ENCODE results near the gene TBX5.

Gene TBX5

DNA sequence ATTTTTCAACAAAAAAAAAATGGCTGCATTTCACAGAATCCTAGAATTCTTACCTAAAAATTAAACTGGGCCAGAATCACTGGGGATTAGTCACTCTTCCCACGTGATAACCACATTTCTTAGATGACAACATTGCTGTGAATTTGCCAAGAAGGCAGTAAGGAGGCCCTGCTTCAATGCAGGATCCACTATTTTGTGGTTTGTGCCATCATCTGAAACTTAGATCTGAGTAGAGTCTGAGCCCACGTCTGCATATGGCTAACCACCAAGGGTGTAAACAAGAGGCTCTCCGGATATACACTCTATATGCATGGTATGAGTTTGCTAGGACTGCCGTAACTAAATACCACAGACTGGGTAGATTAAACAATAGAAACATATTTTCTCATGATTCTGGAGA lies 24.4 kb upstream of the TBX5 start:
- DNase-seq = no peak

DNA sequence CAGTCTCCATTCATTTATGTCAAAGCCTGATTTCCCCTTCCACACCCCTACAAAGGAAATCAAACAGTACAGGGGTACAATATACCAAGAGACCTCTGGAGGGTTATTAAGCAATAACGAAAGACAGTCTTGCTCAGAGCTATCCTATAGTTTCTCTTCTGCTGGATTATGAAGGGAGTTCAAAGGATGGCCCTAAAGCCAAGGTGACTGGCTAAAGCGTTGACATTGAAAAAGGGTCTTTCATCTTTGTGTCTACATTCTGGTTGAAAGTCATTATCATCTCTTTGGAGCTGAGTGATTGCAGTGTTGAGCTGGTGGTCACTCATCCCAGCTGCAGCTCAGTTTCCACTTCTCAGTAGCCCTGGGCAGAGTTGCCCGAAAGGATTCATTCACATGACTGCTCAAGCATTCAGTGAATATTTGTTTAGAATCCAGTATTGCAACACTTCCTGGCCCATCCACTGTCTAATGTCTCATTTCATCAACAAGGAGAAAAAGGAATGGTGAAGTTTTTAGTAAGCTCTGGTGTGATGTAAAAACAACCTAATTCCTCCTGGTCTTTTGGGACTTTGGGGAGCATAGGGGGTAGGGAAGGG lies 19.2 kb upstream of the TBX5 start:
- DNase-seq = no peak

DNA sequence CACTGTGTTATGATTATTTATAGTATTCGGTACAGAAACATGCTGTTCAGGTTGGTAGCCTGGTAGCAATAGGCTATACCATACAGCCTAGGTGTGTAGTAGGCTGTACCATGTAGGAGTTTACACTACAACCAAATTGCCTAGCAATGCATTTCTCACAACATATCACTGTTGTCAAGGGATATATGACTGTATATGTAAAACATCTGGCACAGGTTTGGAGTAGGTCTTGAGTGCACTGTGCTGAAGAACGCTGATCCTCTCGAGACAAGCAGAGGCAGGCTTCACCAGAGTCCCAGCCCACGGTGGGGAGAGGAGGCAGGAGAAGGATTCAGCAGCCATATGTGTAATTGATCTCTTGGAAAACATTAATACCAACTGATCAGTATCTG lies 15.0 kb upstream of the TBX5 start:
- no peak for DNase-seq

- DNase-seq = no peak
Observed at GRCh38 chr12:114420182-114420943, 14.4 kb upstream of the TBX5 start.

DNA sequence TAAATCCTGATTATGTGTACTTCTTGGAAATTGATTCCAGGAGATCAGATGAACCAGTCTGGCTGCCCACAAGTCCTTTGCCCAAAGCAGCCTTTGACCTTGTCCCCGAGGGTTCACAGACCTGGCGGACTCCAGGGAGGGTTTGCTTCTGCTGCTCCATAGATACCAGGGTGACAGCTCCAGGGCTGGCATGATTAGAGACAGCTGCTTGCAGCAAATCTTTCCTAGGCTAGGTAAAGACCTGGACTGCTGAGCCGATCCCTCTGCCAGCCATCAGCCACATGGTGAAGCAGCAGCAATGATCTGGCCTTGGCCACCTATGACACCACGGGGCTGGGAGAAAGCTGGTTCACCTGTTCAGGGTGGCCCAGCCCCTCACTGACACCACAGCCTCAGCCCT lies 10.1 kb upstream of the TBX5 start:
- no peak for DNase-seq

- no peak for DNase-seq
Observed at GRCh38 chr12:114415525-114415868, 9.6 kb upstream of the TBX5 start.

DNA sequence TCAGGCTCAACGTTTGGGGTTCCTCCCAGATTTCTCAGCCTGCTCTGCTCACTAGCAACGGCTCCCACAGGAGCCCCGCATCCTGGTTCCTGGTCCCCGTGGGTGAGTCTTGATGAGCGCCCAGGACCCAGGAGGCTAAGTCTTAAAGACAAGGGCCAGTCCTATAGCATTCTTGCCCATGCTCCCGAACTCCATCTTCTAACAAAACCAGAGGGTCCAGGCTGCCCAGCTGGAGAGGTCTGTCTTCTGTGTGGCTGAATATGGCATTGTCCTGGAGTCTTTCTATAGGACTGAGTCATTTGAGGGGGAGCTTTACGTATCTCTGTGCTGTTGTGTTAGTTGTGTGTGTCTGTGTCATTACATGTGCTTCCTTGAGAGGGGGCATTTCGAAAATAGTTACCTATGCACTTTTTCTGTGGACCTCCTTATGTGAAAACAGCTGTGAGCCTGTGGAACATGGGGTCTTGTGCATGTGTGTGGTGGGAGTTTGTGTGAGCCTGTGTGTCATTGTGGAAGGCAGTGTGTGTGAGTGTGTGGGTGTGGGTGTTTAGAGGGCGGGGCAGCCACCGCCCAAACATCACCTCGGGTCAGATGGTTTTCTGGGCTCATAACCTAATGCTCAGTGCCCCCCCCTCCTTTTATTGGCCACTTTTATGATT lies 9.1 kb upstream of the TBX5 start:
- no peak for DNase-seq

DNA sequence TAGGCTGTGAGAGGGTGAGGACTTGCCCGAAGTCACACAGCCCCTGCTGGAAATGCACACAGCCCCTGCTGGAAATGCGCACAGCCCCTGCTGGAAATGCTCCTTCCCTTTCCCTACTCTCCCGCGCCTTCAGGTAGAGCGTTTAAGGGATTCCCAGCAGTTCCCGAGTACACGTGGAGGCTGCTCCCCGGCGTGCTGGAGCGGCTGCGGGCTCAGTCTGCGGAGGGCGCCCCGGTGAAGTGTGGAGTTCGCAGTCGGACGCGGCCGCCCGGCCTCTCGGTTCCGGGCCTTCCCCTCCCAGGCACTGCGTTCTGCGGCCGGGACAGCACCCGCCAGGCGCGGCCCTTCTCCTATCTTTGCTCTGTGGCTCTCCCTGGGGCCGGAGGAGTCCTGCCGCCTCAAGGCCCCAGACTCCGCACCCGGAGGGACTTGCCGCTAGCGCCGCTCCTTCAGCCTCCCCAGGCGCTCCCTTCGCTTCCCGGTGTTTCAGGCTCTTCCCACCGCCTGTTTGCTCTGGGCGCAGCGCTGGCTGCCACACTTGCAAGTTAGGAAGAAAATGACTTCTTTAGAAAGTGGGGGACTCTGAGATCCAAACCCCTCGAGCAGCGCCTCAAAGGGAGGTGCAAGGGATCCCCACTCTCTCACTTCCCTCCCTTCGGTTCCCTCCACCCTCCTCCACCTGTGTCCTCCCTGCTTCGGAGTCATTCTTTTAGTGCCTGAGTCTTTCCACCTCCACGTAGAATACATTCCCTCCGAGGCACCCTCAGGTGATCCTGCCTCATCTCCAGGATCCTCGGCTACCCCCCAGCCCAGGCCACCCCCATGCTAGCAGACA lies 8.3 kb upstream of the TBX5 start:
- no peak for DNase-seq

DNA sequence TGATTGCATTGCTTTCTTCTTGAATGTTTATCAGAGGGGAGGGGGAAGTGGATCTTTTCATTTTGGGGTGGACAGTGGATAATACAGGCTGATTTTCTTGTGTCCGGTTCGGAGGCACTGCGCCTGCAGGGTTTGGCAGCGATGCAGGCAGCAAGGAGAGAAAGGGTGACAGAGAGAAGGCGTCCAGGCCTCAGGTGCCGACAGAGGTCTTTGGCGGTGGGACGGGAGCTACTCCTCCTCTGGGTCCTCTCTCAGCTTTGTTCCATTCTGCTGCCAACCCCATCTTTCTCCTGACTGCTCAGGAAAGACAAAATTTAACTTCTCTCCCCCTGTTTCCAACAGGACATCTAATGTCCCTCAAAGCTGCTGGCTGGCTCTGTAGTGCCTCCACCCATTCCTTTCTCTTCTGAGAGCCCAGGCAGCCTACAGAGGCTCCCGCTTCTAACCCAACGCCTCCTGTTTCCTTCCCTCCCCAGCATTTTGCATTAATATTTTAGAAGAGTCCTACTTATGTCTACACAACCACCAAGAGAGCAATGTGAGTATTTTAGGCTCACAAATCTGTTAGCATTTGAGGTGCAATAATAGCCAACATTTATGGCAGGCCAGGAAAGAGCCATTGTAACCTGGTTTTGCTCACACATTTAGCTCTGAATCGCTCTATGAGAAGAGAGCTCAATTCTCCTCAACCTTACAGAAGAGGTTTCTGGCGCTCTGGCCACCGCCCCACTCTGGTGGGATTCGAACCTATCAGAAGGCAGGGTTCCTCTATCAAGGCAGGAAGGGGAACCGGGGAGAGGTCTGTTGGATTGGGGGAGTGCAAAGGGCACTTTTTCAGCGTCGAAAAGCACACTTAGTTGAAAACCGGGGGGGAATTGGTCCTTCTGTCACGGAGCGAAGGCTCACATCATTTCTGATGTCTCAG lies 7.1 kb upstream of the TBX5 start:
- no peak for DNase-seq

GRCh38 chr12:114412307-114412706 lies 6.4 kb upstream of the TBX5 start:
- DNase-seq = no peak

- no peak for DNase-seq
Observed at GRCh38 chr12:114411071-114411837, 5.3 kb upstream of the TBX5 start.

GRCh38 chr12:114409852-114410600 lies 4.1 kb upstream of the TBX5 start:
- DNase-seq = no peak

DNA sequence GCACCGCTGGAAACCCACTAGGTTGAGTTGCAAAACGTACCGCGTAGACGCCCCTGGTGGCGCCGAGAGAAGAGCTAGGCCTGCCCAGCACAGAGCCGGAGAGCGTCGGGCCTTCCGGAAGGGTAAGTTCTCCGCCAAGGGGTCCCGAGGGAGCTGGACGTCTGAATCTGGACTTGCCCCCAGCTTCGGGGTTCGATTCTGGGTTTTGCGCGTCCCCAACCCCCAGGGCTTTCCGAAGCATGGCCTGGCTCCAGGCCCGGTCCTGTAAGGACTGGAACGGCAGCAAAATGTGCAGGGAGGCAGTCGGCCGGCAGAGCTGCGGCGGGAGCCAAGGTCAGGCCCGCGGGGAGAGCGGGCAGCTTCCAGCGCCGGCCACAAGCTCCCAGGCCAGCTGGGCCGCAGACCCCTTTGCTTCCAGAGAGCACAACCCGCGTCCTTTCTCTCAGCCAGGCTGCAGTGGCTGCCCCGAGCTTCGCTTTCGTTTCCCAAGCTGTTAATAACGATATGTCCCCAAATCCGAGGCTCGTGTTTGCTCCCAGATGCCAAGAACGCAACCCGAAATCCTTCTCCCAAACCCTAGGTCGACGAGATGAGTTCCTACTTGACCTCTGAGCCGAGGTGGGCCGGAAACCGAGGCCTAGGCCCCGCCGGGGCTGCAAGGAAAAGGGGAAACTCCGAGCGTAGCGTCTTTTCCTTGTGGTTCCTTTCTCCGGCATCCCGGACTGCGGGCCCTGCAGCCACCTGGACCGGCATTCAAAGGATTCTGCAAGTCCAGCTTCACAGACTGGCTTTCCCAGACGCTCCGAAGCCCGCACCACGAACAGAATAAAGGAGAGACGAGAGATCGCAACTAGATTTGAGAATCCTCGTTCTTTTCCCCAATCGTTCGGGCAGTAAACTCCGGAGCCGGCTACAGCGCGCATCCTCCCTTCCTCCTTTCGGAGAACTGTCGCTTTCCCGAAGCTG lies 3.2 kb upstream of the TBX5 start:
- no peak for DNase-seq

DNA sequence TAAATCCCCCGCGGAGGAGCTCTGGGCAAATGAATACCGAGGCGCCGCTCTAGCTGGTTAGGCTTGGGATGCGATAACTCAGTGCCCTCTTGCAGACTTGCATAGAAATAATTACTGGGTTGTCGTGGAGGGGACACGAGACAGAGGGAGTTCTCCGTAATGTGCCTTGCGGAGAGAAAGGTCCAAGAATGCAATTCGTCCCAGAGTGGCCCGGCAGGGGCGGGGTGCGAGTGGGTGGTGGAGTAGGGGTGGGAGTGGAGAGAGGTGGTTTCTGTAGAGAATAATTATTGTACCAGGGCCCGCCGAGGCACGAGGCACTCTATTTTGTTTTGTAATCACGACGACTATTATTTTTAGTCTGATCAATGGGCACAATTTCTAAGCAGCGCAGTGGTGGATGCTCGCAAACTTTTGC lies 2.5 kb upstream of the TBX5 start:
- no peak for DNase-seq

DNA sequence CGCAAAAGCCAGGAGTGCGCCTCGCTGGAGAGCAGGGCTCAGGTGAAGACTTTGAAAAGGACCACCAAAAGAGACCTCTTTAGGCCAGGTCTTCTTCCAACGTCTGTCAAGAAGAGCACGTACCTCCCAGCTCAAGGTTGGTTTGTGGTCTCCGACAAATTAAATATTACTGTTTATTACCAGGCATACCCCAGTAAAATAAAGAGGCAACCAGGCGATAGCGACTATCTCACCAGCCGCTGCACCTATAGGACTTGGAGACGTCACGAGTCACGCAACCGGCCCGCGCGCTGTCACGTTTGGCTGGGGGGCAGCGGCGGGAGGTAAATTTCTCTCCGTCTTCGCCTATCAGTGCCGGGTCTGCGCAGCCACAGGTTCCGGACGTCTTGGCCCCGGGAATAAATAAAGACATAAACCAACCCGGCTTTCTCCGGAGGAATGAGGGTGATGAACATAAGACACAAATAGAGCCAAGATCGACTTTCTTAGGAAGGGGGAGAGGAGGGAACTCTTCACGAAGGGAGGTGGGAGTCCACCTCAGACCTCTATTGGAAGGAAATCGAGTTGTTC lies 2.0 kb upstream of the TBX5 start:
- DNase-seq = no peak

- no peak for DNase-seq
Observed at GRCh38 chr12:114406984-114407841, 1.3 kb upstream of the TBX5 start.

DNA sequence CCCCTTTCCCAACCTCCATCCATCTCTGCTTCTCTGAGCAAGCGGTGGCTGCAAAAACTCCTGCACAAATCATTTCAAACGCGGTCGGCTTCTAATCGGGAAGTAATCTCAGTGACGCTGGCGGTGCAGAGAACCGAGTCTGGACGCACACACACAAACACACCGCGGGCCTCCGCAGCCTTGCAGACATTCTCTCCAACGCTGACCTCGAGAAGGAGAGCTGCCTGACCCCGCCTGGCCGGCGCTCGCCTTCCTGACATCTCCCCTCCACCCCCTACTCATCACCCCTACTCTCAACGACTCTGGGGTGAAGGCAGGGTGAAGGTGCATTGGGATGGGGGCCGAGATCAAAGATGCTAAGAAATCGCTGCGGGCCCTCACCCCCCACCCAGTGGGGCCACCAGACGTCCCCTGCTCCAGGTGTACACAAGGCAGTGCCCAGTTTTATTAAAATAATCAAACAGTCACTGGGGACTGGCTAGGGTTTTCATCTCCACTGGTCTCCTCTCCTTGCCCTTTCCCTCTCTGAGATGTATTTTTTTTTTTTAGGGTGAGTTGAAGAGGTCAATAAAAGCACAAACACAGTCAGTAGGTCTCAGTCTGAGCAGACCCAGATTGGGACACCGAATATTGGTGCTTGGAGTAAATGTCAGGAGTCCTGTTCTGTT lies 506 bp upstream of the TBX5 start:
- DNase-seq = no peak
